ENCODE data around the gene USP34. TPM values are rescaled to one million over a fixed set of nuclear protein-coding genes. Genes with fewer than 3 reads are reported as not detected.
"Not testable (repeated sequence)": the region's sequence is repeated elsewhere in the genome, so short reads cannot be mapped to it uniquely, and the experiment has no call there.

The USP34 gene
- total RNA-seq, 4 donors from 2014 or later: 124 to 147 (median 135) TPM

DNA sequence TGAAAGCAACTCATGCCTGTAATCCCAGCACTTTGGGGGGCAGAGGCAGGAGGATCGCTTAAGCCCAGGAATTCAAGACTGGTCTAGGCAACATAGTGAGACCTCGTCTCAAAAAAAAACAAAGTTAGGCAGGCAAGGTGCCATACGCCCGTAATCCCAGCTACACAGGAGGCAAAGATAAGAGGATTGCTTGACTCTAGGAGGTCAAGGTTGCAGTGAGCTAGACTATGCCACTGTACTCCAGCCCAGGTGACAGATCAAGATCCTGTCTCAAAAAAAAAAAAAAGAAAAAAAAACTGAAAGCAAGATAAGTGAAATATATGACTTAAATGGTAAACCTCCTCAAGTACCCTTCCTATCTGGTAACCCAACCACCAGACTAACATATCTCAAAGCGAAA, 59.8 kb downstream of the USP34 start:
- no peak for ATAC-seq (ENCODE audit: low FRiP score)
- no peak for TF ChIP-seq CTCF (IDR thresholded peaks at IDR 0.05)

GRCh38 chr2:61410185-61410584, 60.7 kb downstream of the USP34 start:
- ATAC-seq (ENCODE audit: low FRiP score): no peak
- no peak for TF ChIP-seq CTCF (IDR thresholded peaks at IDR 0.05)
- DNase-seq (ENCODE audit: low spot score): no peak

More for the DNA sequence above, 59.8 kb downstream of the USP34 start:
- DNase-seq (ENCODE audit: low spot score): no peak

DNA sequence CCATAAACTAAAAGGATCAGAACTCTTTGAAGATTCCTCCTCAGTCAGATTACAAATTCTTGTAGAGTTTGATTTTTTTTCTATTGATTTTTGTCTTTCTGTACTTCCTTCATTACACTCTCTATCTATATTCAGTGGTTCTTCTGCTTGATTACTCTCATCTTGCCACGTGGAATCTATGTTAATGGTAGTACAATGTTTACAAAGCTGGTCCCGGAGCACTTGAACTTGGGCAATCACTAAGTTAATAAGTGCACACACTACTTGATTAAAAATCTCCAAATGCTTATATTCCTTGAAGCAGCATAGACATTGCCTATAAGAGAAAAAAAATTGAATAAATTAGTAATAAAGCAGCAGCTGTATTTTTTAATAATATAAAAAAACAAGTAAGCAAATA, 65.1 kb downstream of the USP34 start:
- ATAC-seq (ENCODE audit: low FRiP score) (no peak), DNase-seq (ENCODE audit: low spot score) (no peak)
- TF ChIP-seq CTCF (IDR thresholded peaks at IDR 0.05): no peak

DNA sequence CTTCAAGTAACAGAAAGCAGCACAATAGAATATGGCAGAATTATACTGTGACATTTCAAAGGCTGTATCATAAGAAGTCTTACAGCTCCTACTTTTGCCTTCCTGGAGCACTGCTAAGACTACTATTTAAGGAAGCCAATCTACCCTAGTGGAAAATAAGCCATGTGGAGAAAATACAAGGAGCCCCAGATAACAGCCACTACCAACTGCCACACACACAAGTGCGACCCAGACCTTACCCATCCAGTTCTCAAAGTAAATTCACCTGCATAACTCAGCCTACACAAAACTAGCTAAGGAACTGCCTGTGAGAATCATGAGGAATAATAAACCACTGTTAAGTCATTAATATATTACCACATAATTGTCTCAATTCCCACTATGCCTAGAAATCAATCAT, 66.4 kb downstream of the USP34 start:
- ATAC-seq (ENCODE audit: low FRiP score) (no peak), DNase-seq (ENCODE audit: low spot score) (no peak)
- no peak for TF ChIP-seq CTCF (IDR thresholded peaks at IDR 0.05)

DNA sequence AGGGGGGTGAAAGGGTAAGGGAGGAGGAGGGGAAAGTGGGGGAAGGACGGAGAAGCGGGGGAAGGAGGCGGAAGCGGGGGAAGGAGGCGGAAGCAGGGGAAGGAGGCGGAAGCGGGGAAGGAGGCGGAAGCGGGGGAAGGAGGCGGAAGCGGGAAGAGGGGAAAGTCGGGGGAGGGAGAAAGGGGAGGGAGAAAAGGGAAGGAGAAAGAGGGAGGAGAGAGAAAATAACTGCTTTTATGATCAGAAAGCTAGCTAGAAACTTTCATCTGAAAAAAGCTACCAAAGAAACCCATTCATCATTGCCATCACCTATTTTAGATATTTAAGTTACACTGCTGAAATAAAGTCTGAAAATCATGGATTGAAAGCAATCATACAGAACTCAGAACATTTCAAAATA, 72.5 kb downstream of the USP34 start:
- TF ChIP-seq CTCF (IDR thresholded peaks at IDR 0.05): no peak
- no peak for ATAC-seq (ENCODE audit: low FRiP score)
- no peak for DNase-seq (ENCODE audit: low spot score)

- no peak for ATAC-seq (ENCODE audit: low FRiP score)
- no peak for TF ChIP-seq CTCF (IDR thresholded peaks at IDR 0.05)
- no peak for DNase-seq (ENCODE audit: low spot score)
These were observed 74.9 kb downstream of the USP34 start for GRCh38 chr2:61396005-61396404.

- not testable (repeated sequence) for DNase-seq (ENCODE audit: low spot score); ATAC-seq (ENCODE audit: low FRiP score)
These were observed 83.3 kb downstream of the USP34 start for GRCh38 chr2:61387588-61387987.

DNA sequence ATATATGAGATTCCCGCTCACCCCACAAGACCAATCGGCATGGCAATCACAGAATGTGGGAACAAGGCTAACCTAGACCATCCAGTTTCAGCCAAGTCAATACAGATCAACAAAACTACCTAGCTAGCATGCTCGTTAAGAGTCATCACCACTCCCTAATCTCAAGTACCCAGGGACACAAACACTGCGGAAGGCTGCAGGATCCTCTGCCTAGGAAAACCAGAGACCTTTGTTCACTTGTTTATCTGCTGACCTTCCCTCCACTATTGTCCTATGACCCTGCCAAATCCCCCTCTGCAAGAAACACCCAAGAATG, 90.0 kb downstream of the USP34 start:
- not testable (repeated sequence) for DNase-seq (ENCODE audit: low spot score); ATAC-seq (ENCODE audit: low FRiP score)
